Bronchial epithelial cell (primary cell): ENCODE data around the gene PAPPA2. TPM values are rescaled to one million over a fixed set of nuclear protein-coding genes. Genes with fewer than 3 reads are reported as not detected.

ENCODE experiments used
- DNase-seq: peaks from one replicate; pipeline ENCODE4 v3.0.0-alpha.2; 2010; ENCODE audit warnings: low read depth
- FAIRE-seq: peaks from 2 replicates; lab custom pipeline; 2011; peaks lifted over from hg19 to GRCh38; lab: Jason Lieb, UNC
- H3K27me3 ChIP-seq: 2 replicates; pipeline ENCODE4 v1.5.1; 2011; ENCODE audit warnings: low read length; ENCODE audit not compliant: control insufficient read depth, insufficient read depth
- H3K36me3 ChIP-seq: 2 replicates; pipeline ENCODE4 v1.5.1; 2011; ENCODE audit warnings: low read length; ENCODE audit not compliant: control insufficient read depth, insufficient read depth
- H3K4me3 ChIP-seq: 2 replicates; pipeline ENCODE4 v1.5.1; 2011; ENCODE audit warnings: mild to moderate bottlenecking, low read depth, low read length, control low read depth
- total RNA-seq: library from RNA; depleted of rRNA; stranded (reverse); fragments of >200 nt; gene quantifications from 2 replicates; pipeline ENCODE4 v1.2.1, GENCODE V29; 2014
- TF ChIP-seq, protein P1 (sequence below): IDR thresholded peaks from 2 replicates; pipeline ENCODE4 v1.5.1; 2011; ENCODE audit warnings: mild to moderate bottlenecking, moderate library complexity, low read length, control low read depth, inconsistent platforms; ENCODE audit not compliant: insufficient read depth, severe bottlenecking

The PAPPA2 gene
- total RNA-seq, 1 donor from 2014 or later, result 8.7 TPM

DNA sequence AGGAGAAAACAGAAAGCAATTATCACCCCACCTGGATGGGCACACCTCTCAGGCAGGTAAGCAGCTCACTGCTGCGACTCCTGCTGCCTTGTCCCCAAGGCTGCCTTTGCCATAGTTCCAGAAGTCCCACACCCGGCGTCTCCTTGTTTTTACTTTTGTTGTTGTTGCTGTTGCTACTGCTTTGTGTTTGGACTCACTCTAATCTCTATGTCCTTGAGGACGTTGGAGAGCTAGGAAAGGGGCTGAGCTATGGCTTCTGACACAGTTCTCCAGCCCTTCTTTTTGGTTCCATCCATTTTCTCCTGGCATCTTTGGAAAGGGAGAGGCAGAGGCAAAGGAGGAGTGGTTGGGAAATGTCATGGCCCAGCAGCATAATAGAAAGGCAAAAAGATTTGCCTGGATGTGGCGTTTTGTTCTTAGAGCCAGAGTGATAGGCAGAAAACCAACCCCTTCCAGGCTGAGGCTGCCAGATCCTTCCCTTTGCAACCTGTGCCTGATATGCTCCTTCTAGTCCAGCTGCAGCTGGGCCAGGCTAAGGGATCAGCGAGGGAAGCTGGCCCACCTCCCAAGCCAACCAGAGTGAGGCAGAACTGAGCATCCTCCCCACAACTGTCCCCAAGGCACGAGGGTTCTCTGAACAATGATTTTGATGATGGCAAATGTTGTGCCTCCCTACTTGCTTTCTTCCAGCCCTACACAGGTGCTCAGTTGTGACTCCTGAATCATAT lies 430.8 kb downstream of the PAPPA2 start:
- TF ChIP-seq, protein P1, sequence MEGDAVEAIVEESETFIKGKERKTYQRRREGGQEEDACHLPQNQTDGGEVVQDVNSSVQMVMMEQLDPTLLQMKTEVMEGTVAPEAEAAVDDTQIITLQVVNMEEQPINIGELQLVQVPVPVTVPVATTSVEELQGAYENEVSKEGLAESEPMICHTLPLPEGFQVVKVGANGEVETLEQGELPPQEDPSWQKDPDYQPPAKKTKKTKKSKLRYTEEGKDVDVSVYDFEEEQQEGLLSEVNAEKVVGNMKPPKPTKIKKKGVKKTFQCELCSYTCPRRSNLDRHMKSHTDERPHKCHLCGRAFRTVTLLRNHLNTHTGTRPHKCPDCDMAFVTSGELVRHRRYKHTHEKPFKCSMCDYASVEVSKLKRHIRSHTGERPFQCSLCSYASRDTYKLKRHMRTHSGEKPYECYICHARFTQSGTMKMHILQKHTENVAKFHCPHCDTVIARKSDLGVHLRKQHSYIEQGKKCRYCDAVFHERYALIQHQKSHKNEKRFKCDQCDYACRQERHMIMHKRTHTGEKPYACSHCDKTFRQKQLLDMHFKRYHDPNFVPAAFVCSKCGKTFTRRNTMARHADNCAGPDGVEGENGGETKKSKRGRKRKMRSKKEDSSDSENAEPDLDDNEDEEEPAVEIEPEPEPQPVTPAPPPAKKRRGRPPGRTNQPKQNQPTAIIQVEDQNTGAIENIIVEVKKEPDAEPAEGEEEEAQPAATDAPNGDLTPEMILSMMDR, result no peak
- Histone ChIP-seq H3K27me3 (no peaks in the 10 kb centered on the region), H3K4me3 (no peak overlapping the region), H3K36me3 (no peaks in the 10 kb centered on the region)
- DNase-seq (no peak), FAIRE-seq (peak; percentile 77)

GRCh38 chr1:176894450-176894849 lies 431.5 kb downstream of the PAPPA2 start:
- H3K27me3 ChIP-seq, result no peaks in the 10 kb centered on the region
- TF ChIP-seq, protein P1, result no peak

More at GRCh38 chr1:176894450-176894849, 431.5 kb downstream of the PAPPA2 start:
- FAIRE-seq, result no peak
- DNase-seq, result no peak
- H3K36me3 ChIP-seq, result no peaks in the 10 kb centered on the region
- no peak overlapping the region for H3K4me3 ChIP-seq
